Endometrium (tissue), 2 donors: ENCODE measurements around the gene C1QTNF5.
"Not testable (repeated sequence)": the region's sequence is repeated elsewhere in the genome, so short reads cannot be mapped to it uniquely, and the experiment has no call there.

Experiments
- FAIRE-seq: peaks from 2 replicates; lab custom pipeline; 2012; peaks lifted over from hg19 to GRCh38; lab: Jason Lieb, UNC
- donor health status: control.
- donor health status: control.

Gene C1QTNF5, protein sequence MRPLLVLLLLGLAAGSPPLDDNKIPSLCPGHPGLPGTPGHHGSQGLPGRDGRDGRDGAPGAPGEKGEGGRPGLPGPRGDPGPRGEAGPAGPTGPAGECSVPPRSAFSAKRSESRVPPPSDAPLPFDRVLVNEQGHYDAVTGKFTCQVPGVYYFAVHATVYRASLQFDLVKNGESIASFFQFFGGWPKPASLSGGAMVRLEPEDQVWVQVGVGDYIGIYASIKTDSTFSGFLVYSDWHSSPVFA

DNA sequence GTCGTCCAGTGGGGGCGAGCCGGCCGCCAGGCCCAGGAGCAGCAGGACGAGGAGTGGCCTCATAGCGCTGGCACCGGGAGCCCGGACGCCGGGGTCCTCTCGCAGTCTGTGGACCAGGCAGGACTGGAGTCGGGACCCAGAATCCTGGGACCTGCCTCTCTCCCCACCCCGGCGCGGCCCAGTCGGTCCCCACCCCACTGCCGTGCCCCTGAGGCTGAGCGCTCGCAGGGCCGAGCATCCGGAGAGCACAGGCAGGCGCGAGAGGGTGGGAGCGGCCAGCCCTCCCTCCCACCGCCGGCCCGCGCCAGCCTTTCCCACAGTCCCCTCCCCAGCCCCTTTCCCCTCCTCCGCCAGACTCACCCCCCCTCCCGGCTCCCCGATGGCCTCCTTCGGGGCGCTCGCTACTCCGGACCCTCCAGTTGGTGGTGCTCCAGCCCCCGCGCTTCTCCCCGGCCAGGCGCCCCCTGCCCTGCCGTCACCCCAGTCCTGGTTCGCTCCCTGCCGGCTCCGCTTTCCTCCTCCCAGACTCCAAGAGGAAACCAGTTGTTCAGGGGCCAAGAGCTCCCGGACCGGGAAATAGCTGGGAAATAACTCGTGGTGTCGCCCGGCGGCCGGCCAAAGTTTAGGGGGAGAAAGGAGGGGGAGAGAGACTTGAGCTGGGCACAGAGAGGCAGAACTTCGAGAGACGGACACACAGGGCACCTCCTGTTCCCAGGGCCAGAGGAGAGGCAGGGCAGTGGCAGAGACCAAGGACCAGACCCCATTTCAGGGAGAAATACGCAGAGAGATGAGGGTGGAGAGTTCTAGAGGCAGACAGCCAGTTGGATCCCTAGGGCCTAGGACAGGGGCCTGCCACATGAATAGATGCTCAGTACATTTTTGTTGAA lies at the start of gene C1QTNF5:
Gene C1QTNF5 (minus strand): TSS at position 549 of the 887 bp plus-strand sequence. CDS start 486 bp downstream, at position 63.
- FAIRE-seq = no peak

DNA sequence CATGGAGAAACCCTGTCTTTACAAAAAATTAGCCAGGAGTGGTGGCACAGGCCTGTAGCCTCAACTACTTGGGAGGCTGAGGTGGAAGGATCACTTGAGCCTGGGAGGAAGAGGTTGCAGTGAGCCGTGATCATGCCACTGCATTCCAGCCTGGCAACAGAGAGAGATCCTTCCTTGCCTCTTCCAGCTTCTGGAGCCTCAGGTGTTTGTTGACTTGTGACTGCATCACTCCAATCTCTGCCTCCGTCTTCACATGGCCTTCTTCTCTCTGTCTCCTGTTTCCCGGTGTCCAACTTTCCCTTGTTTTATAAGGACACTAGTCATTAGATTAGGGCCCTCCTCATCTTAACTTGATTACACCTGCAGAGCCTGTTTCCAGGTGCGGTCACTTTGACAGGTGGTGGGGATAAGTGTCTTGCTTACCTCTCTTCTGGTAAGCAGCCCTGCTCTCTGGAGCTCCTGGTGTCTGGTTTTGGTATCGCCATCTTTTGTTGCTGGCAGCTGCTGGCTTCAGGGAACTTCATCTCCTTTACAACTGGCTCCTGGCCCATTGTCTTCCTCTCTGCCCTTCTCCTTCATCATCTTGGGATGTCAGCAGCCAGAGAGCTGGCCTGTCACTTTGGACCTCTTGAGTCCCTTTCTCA lies 49.0 kb upstream of the C1QTNF5 start:
- FAIRE-seq = no peak

DNA sequence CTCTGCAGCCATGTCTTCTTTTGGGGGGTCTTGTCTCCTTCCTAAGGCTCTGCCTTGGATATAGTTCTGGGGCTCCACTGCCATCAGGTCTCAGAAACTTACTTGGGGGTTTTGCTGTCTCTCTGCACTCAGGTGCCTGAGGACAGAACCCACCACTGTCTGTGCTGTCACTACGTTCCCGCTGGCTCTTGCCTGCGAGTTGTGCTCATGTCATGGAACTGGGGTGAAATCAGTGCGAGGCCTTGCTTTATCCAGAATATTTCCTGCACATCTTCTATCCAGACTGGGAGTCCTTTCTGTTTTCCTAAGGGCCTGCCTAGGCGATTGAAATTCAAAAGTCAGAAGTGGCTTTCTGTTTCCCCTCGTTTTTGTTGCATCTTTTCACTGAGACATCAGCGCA lies 47.4 kb upstream of the C1QTNF5 start:
- no peak for FAIRE-seq

DNA sequence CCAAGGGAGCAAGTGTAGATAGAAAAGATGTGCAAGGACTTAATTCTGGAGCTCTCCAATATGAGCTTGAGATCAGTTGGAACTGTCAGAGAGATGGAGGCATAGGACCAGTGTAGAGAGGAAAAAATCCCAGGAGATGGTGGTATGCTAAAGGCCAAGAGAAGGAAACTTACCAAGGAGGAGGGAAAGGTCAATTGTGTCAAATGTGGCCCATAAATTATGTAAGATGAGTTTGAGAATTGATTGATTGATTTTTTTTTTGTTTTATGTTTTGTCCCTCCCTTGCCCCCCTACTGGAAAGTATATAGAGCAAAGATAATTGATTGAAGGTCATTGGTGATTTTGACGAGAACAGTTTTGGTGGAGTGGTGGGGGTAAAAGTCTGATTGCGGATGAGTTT lies 43.6 kb upstream of the C1QTNF5 start:
- no peak for FAIRE-seq

DNA sequence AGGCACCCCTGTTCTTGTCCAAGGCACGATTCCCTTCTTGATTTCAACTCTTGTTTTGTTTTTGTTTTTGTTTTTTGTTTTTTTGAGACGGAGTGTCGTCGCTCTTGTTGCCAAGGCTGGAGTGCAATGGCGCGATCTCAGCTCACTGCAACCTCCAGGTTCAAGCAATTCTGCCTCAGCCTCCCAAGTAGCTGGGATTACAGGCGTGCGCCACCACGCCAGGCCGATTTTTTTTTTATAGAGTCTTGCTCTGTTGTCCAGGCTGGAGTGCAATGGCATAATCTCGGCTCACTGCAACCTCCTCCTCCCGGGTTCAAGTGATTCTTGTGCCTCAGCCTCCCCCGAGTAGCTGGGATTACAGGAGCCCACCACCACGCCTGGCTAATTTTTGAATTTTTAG lies 41.8 kb upstream of the C1QTNF5 start:
- not testable (repeated sequence) for FAIRE-seq

DNA sequence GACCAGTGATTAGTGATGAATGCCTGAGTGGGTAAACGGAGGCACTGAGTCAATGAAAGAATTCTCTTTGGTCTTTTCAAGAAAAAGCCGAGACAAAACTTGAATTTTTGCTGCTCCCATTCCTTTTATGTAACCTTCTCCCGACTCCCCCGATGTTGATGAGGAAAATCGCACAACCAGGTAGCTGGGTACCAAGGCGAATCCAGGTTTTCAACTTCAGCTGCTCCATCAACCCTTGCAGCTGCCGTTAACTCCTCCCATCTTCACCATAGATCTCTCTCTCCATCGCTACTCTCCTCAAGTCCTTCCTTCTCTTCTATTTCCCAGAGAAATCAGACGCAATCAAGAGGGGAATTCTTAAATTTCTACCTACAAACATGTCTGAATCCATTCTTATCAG lies 41.4 kb upstream of the C1QTNF5 start:
- no peak for FAIRE-seq

DNA sequence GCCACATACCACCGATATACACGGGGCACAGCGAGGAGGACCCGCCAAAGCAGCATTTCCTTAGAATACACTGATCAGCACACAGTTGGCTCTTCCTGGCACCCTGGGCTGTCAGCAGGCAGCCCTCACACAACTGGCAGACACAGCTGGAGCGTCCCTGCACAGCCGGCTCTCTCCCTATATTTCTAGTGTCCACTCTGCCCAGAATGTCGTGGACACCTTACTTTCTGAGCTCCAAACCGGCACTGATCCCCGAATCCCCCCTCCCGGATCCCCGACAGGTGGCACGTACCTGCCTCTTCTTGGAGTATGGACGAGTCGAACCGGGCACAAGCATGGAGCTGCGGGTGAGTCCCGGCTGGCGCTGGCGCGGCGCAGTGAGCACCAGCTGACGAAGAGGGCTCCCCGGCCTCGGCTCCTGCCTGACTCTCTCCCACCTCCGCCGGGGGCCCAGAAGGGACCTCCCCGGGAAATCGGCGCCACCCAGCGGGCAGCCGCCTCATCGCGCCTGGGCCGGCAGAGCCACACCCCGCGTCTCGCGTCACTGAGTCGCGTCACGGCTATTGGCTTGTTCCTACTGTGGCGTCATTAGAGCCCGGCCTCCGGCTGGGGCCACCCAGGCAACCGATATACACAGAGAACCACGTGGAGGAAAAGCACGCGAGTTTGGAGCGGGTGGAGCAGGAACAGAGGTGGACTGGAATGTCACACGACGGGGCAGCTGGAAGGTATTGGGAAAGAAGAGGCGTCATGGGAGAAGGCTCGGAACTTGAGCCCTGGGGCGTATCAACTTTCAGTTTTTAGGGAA lies 40.7 kb upstream of the C1QTNF5 start, which contains the start of gene USP2:
Gene USP2 (minus strand): TSS at position 510 of the 808 bp plus-strand sequence. CDS start 8,210 bp downstream, outside the sequence.
- FAIRE-seq = peak; percentile 93

DNA sequence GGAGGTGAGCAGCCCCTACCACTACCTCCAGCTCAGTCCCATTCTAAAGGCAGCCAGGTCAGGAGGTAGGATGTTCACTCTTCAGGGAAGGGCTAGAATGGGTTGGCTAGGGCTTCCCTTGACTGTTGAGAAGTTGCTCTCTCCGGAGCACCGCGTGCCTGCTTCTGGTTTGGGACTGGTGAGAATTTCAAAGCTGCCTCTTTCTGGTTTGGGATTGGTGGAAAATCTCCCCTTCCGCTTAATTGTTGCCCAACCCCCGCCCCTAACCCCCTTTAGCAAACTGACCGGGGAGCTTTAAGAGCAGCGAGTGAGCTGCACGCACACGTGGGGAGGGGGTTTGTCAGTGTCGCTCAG lies 40.1 kb upstream of the C1QTNF5 start:
- FAIRE-seq = no peak

DNA sequence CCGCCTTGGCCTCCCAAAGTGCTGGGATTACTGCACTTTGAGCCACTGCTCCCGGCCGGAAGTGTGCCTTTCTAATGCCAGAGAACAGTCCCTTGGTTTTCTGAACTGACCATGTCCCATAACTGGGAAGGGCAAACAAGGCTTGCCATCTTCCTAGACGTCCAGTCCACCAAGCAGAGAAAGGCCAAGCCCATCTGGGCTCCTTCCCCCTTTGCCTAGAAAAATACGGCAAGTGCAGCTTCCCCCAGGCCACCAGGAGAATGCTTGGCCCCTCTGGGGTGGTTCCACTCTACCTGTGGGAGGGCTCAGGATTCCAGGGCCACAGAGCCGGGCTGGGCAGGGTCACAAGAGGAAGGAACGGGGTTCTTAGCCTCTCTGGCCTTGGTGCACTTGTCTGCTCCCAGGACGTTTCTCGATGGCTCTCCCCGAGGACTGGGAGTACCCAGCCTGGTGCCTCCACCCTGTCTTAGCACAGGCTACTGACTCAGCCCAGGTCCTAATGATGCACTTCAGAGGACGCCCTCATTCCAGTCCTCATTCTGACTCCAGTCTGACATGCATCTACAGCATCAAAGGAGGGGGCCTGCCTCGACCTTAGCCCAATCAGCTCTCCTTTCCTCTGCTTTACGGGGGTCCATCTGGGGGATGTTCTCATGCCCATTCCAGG lies 39.6 kb upstream of the C1QTNF5 start:
- no peak for FAIRE-seq

DNA sequence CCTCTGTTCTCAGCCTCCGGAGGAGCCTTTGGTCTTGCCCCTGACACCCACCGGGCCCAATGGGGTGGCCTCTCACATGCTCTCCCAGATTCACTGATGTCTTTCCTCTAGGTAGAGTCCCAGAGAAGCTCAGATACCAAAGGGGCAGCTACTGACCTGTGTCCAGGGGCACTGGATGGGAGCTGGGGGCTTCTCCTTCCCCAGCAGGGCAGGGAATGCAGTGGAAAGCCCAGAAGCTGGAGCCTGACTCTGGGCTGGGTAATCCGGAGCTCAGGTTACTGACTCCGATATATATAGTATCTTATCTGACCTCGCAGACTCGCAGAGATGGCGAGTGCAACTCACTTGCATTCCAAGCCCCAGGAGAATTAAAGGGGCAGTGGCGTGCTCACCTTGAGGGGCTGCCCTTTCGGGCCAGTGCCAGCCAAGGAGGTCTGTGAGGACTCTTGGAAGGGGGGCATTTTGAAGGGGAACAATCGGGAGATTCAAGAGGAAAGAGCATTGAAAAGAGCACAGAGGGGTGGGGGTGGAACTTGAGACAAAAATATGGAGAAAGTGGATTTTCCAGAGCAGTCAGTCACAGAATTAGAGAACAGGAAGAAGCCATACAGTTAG lies 38.3 kb upstream of the C1QTNF5 start:
- no peak for FAIRE-seq

DNA sequence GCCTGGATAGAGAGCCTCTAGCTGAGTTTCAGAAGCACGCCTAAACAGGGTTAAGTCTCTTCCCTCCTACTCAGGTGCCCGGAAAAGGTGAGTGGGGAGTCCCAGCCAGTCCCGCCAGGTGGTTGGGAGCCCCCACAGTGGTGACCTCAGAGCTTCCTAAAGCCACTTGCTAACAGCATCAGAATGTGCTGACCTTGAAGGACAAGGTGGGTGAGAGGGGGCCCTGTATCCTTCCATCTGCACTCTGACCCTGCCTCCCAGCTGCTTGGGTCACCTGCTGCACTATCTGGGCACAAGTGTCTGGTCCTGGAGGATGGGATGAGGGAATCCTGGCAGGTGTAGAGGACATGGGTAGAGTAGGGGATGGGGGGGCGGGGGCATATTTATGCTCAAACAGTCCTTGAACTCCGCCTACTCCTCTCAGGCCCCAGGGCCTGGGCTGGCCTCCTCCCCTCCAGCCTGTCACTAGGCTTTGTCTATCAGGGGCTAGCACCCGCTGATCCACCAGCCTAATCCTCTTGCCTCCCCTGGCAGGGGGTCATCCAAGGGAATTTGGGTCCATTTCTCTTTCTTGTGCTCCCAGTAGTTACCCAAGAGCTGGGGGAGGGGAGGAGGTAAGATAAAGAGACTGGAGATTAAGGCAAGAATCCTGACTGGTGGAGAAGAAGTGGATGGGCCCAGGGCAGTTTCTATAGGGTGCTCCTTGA lies 37.4 kb upstream of the C1QTNF5 start:
- no peak for FAIRE-seq

DNA sequence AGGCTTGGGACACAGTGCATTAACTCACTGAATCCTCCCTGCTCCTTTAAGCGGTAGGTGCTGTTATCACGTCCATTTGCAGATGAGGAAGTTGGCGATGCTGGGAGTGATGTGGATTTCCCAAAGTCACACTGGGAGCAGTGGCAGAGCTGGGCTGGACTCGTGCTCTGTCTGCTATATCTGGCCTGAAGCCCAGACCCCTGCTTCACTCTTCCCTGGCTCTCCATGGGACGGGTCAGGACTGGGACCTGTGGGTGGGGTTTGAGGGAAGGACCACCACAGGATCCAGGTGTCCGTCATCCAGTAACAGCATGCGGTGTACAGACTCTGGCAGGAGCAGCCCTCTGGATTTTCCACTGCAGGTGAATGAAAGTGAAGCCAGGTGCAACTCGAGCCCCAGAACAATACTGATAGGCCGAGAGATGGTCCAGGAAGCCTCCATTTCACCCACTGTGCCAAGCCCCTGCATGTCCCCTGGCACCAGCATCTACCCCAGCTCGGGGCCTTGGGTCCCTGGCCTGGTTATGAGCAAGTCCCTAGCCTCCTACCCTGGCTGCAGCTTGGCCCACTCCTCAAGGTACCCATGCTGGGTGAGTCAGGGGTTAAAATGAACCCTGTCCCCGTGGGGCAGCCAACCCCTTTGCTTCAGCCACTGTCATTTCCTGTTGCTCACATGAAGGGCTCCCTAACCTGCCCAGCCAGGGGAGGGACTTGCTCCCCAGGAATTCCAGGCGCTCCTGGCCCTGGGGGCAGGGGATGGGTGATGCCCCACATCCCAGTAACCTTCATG lies 36.6 kb upstream of the C1QTNF5 start:
- FAIRE-seq = no peak

DNA sequence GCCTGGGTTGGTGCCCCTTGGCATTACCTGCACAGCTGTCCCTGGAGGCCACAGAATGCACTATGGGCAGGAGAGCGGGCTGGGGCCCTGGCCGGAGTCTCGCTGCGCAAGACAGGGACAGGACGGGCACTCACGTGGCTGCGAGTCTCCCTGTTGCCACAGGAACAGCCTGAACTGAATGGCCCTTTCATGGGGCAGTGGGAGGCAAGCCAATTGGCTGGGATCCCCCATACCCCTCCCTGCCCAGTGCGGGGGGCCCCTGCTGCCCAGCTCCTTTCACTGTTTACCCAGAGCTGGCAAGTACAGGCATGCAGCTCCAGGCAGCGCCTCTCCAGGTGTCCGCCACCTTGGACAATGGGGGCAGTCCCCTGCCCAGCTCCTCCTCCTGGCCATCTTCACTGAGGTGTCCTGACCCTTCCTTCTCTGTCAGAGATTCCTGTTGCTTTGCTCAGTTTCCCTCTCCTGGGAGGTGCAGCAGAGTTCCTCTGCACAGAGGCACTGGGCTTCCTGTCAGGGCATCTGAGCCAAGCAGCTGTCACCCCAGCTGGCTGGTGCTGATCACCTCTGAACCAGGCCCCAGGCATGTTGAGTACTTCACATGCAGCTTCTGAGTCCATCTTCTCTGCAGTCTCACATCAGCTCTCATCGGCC lies 35.6 kb upstream of the C1QTNF5 start:
- no peak for FAIRE-seq

DNA sequence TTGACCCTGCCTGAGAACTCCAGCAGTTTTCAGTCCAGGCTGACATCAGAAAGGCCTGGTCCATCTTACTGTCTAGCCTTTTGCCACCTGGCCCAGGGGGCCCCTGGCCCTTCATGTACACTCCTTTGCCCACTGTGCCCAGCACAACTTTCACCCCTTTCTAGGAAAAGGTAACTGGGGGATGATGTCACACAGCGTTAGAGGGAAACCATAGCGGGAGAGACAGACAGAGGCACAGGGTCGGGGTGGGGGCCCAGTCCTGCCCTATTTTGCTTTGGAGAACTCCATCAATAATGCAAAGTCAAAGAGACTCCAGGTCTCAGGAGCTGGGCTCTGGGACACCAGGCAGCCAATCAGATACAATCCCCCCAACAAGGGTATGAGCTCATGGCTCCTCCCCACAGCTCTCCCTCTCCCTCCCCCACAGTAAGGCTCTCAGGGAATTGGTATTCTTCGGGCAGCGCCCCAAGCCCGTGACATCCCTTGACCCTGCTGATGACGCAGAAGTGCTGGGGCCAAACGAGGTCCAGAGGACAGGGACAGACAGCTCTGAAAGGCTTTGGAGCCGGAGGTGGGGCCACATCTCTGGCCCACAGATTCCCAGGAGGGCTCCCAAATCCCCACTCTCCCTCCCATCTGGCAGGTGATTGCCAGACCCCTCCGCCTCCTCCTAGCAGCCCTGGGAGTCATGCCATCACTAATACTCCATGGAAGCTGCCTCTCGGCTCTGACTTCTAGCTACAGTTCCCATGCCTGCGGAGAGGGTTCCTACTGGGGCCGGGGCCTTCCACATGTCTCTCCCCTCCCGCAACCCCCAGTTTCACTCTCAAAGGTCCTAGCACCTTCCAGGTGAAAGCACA lies 34.9 kb upstream of the C1QTNF5 start:
- no peak for FAIRE-seq

DNA sequence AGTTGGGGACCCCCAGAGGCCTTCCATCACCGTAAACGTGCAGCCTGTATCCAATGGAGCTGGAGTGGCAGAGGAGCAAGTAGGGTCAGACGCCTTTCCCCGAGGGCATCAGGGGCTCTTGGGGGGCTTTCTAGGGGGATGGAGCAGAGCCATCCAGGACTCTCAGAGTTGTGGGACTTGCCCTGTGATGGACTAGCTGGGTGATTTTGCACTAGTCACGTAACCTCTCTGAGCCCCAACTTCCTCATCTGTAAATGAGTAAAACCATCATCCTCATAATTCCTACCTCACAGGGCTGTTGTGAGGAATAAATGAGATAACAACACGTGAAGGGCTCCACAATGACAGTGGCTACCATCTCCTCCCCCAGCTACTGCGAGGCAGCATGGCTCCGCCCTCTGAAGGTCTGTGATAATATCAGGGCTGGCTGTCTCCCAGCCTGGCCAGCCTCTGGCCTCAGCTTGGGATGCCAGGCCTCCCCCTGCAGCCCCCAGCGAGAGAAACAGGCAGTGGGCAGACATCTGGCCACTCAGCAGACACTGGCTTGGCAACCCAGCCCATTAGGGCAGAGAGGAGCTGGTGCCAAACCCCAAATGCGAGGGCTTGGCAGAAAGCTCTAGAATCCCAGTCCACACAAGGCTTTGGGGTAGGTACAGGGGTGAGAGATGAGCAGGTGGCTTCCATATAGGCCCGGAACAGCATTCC lies 34.1 kb upstream of the C1QTNF5 start:
- no peak for FAIRE-seq

DNA sequence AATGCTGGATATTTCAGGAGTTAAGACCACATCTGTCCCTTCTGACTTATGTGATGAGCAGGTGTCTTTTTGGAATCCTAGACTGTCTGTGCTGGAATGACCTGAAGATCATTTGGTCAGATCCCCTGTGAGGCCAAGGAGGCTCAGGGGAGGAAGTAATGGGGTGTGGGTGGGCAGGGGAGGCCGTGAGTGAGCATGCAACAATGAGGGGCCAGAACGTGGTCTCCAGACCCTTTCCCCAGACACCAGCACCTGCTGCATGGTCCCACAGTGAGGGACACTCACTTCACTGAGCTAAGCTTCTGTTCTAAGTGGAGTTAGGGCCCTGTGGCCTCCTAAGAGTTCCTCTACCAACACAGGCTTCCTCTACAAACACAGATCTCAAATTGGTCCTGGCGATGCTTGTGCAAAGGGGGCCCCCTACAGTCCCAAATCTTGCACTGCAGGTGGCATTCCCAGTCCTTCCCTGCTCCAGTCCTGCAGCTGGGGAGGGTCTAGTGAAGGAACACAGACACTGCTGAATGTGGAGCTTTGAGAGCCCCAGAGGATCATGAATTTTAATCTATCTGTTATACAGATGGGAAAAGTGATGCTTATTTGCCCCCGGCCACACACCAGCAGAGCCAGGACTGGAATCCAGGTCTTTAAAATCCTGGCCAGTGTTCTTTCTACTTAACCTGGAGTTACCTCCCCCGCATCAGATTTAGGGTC lies 33.4 kb upstream of the C1QTNF5 start:
- FAIRE-seq = no peak
